ENCODE measurements around the gene PLXDC1.

The PLXDC1 gene

DNA sequence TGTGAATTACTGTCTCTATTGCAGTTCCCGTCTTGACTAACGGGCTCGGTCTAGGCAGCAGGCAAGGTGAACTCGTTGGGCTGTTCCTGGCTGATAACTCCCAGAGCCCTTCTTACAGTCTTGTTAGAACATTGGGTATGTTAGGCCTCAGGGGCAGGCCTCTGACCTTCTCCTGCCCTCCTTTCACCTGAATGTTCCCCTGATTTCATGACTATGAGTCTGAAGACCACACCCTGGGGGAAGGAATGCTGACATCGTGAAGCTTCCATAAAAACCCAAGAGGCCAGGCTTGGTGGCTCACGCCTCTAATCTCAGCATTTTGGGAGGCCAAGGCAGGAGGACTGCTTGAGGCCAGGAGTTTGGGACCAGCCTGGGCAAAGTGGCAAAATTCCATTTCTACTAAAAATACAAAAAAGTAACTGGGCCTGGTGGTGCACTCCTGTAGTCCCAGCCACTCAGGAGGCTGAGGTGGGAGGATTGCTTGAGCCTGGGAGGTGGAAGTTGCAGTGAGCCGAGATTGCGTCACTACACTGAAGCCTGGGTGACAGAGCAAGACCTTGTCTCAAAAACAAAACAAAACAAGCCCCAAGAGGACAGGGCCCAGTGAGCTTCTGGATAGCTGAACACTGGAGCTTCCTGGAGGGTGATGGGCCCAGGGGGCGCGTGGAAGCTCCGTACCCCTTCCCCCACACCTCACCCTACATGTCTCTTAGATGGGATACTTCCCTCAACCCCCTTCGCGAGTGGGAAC, 136.5 kb downstream of the PLXDC1 start:
- in situ Hi-C loops (cut with HindIII; ENCODE audit: low pct_unique_long_range_greater_than_20kb, low sequenced_read_pairs) = no loop called here
- no peak for DNase-seq (ENCODE audit: low read depth in 1 of 2, low spot score in 1 of 2)

DNA sequence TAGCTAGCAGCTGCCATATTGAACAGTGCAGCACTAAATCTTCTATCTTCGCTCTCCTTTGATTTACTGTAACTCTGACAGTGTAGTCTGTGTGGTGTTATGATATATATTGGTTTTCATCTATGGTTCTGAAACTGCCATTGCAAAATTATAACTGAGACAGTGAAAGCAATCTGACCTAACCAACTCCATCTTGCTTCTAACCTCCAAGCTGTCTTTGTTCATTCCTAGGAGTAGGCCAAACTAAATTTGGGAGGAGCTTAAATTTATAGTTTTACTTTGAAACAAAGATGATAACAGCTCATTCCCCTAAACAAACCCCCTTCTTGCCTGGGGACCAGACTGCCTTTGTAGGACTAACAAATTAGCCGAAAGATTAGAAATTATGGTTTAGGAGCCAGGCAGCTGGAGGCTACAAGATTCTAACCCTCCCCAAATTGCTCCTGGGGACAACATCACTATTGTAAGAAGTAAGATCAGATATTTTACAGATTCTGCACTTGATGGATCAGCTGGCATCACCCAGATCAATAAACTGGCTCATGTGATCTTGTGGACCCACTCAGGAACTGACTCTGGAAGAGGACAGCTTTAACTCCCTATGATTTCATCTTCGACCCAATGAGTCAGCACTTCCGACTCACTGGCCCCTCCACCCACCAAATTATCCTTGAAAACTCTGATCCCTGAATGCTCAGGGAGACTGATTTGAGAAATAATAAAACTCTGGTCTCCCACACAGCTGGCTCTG, 137.2 kb downstream of the PLXDC1 start:
- no peak for DNase-seq (ENCODE audit: low read depth in 1 of 2, low spot score in 1 of 2)
- in situ Hi-C loops (cut with HindIII; ENCODE audit: low pct_unique_long_range_greater_than_20kb, low sequenced_read_pairs) = no loop called here
- no peak for TF ChIP-seq JUND (IDR thresholded peaks at IDR 0.05; ENCODE audit: low read depth)

More for the DNA sequence above, 136.5 kb downstream of the PLXDC1 start:
- TF ChIP-seq JUND (IDR thresholded peaks at IDR 0.05; ENCODE audit: low read depth) = no peak

Measured in T47D (cell line).